HG02870 (cell line): Measurements from ENCODE around the gene CPED1.
"Not testable (repeated sequence)": the region's sequence is repeated elsewhere in the genome, so short reads cannot be mapped to it uniquely, and the experiment has no call there.

Experiments
- ATAC-seq: cut with Tn5 transposase; IDR thresholded peaks from one replicate; pipeline ENCODE4 v1.9.1; 2021; ENCODE audit warnings: mild to moderate bottlenecking, moderate library complexity; ENCODE audit not compliant: unreplicated experiment

The CPED1 gene

GRCh38 chr7:120981117-120981516, 7.4 kb upstream of the CPED1 start:
- ATAC-seq = no peak

GRCh38 chr7:120981888-120982615, 6.5 kb upstream of the CPED1 start:
- no peak for ATAC-seq

GRCh38 chr7:120983592-120983991, 4.9 kb upstream of the CPED1 start:
- not testable (repeated sequence) for ATAC-seq

GRCh38 chr7:120984406-120984805, 4.1 kb upstream of the CPED1 start:
- ATAC-seq = no peak

GRCh38 chr7:120985130-120985758, 3.3 kb upstream of the CPED1 start:
- ATAC-seq = no peak

- no peak for ATAC-seq
Observed at GRCh38 chr7:120985839-120986238, 2.7 kb upstream of the CPED1 start.

GRCh38 chr7:120986650-120987049, 1.9 kb upstream of the CPED1 start:
- no peak for ATAC-seq

GRCh38 chr7:120987280-120987679, 1.2 kb upstream of the CPED1 start:
- ATAC-seq = no peak

- peak; percentile 94 for ATAC-seq
Observed at GRCh38 chr7:120987683-120988590, 574 bp upstream of the CPED1 start.

- ATAC-seq = no peak
Observed at GRCh38 chr7:120989257-120990220, 1.0 kb downstream of the CPED1 start.

GRCh38 chr7:120990468-120991118, 2.1 kb downstream of the CPED1 start:
- no peak for ATAC-seq

- no peak for ATAC-seq
Observed at GRCh38 chr7:120991161-120991560, 2.6 kb downstream of the CPED1 start.

GRCh38 chr7:120991581-120991980, 3.1 kb downstream of the CPED1 start:
- ATAC-seq = no peak

GRCh38 chr7:120992272-120992964, 3.9 kb downstream of the CPED1 start:
- no peak for ATAC-seq

GRCh38 chr7:120992965-120993494, 4.5 kb downstream of the CPED1 start:
- ATAC-seq = no peak

GRCh38 chr7:120993553-120994191, 5.2 kb downstream of the CPED1 start:
- ATAC-seq = no peak

GRCh38 chr7:120994512-120995410, 6.2 kb downstream of the CPED1 start:
- ATAC-seq = no peak

GRCh38 chr7:120995654-120996053, 7.1 kb downstream of the CPED1 start:
- no peak for ATAC-seq
